Pancreas (tissue), 10 donors: Measurements from ENCODE around the gene CFAP74. TPM values are rescaled to one million over a fixed set of nuclear protein-coding genes. Genes with fewer than 3 reads are reported as not detected.
"Not testable (repeated sequence)": the region's sequence is repeated elsewhere in the genome, so short reads cannot be mapped to it uniquely, and the experiment has no call there.

Experiments
- ATAC-seq, 4 donors: fragments of 200-7000 bp; cut with Tn5 transposase; one replicate each; pipeline versions ENCODE4 v1.8.0 to v1.9.1; 2020; ENCODE audit warnings: mild to moderate bottlenecking in 4 of 4, moderate library complexity in 4 of 4
- DNase-seq, 6 donors: peaks; one replicate each; pipeline ENCODE4 v3.0.0-alpha.2; 2020
- FAIRE-seq: peaks from 2 replicates; lab custom pipeline; 2012; peaks lifted over from hg19 to GRCh38; lab: Jason Lieb, UNC
- H3K27ac ChIP-seq, 4 donors: fragments of 200-600 bp; sonication (generic); 1 replicate in 3 of 4; 2 replicates in 1 of 4; pipeline versions ENCODE4 v1.5.0 to v1.8.0; 2020
- H3K27me3 ChIP-seq, 4 donors: fragments of 200-600 bp; one replicate each; pipeline ENCODE4 v1.8.0; 2021
- H3K36me3 ChIP-seq, 3 donors: fragments of 200-600 bp; sonication (generic) in 1 of 3; one replicate each; pipeline versions ENCODE4 v1.5.0 to v1.8.0; 2020 to 2021
- H3K4me1 ChIP-seq, 3 donors: fragments of 200-600 bp; one replicate each; pipeline ENCODE4 v1.8.0; 2021
- H3K4me3 ChIP-seq, 4 donors: fragments of 200-600 bp; sonication (generic) in 2 of 4; one replicate each; pipeline versions ENCODE4 v1.5.0 to v1.8.0; 2020 to 2021
- H3K9me3 ChIP-seq, 4 donors: fragments of 200-600 bp; one replicate each; pipeline ENCODE4 v1.8.0; 2021
- WGBS, 2 donors: extraction: QIAGEN DNeasy Blood & Tissue Kit; methylation state at CpG; one replicate each; pipeline ENCODE4 v1.1.7; 2013; 5-methylcytosine and 5-hydroxymethylcytosine counted together
- intact Hi-C, 3 donors: fragments of 100-400 bp; cut with DNase I; formaldehyde crosslinking; loops; one replicate each; pipeline versions ENCODE4 v1.11.1 to v1.14.2; 2022
- polyA plus RNA-seq, 2 donors: library from polyadenylated mRNA; stranded (reverse); fragments of 200-250 nt; gene quantifications; one replicate each; pipeline ENCODE4 v1.2.3, GENCODE V29; 2013
- total RNA-seq, 6 donors: library from RNA; stranded (reverse); fragmentation: NEBNext Ultra II Directional in 4 of 6; extraction: Animal tissue kit (Norgen Biotek cat#: 25700) in 4 of 6; gene quantifications; one replicate each; pipeline versions ENCODE4 v1.2.1 to v1.2.4, GENCODE V29; 2021 to 2023
- TF ChIP-seq, protein P1 (sequence below), 4 donors: fragments of 200-600 bp; sonication (generic) in 3 of 4; IDR thresholded peaks; one replicate each; pipeline versions ENCODE4 v1.5.0 to v1.8.0; 2021; ENCODE audit warnings: antibody characterized with exemption in 4 of 4
- donor health status: healthy with polysubstance abuse.
- donor health status: DM: no; HTN: no; CAD: no; lungs with moderate emphysema.
- donor health status: DM: no; HTN: no; CAD: no.
- donor health status: control.
- donor health status: control.
- donor health status: Bipolar disorder and iron deficiency.
- donor health status: DM: yes; HTN: yes; CAD: no.
- donor health status: DM: no; HTN: no; CAD: no.
- donor health status: DM: no; HTN: no; CAD: no.
- donor health status: DM: yes; HTN: yes; CAD: no.

Gene CFAP74
- total and polyA plus RNA-seq, 8 donors = 0.08 to 0.16 TPM; not detected in 6

DNA sequence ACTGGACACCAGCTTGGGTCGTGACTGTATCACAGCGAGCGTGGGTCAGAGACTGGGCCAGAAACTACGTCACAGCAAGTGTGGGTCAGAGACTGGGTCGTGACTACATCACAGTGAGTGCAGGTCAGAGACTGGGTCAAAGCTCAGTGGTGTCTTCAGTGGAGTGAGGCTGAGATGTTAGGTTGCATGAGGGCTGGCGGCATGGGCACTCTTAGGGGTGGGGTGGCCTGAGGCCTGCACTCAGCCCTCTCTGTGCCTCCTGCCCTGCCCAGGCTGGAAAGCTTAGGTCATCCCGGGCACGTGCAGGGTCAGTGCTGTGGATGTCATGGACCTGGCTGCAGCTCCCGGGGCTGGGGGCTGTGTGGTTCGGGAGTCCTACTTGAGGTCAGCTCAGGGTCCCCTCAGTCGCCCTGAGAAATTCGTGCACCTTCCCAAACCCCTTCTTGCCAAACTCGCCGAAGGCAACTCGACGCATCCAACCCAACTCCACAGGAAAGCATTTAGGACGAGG, 19.0 kb downstream of the CFAP74 start:
- Histone ChIP-seq H3K9me3 (no peaks in the 10 kb centered on the region), H3K4me3 (no peak overlapping the region), H3K4me1 (no peaks in the 10 kb centered on the region), H3K27ac (no peak overlapping the region), H3K27me3 (peaks cover 0 to 11% (median 0%) of the 10 kb centered on the region in 4 donors), H3K36me3 (no peaks in the 10 kb centered on the region)
- 74 to 82% methylated on average over 17 of the region's 17 CpGs for WGBS, 2 donors
- no peak for FAIRE-seq
- DNase-seq = no peak
- TF ChIP-seq, protein P1, sequence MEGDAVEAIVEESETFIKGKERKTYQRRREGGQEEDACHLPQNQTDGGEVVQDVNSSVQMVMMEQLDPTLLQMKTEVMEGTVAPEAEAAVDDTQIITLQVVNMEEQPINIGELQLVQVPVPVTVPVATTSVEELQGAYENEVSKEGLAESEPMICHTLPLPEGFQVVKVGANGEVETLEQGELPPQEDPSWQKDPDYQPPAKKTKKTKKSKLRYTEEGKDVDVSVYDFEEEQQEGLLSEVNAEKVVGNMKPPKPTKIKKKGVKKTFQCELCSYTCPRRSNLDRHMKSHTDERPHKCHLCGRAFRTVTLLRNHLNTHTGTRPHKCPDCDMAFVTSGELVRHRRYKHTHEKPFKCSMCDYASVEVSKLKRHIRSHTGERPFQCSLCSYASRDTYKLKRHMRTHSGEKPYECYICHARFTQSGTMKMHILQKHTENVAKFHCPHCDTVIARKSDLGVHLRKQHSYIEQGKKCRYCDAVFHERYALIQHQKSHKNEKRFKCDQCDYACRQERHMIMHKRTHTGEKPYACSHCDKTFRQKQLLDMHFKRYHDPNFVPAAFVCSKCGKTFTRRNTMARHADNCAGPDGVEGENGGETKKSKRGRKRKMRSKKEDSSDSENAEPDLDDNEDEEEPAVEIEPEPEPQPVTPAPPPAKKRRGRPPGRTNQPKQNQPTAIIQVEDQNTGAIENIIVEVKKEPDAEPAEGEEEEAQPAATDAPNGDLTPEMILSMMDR (IDR thresholded peaks at IDR 0.05) = no peak
- intact Hi-C loops = no loop called here
- ATAC-seq = no peak

DNA sequence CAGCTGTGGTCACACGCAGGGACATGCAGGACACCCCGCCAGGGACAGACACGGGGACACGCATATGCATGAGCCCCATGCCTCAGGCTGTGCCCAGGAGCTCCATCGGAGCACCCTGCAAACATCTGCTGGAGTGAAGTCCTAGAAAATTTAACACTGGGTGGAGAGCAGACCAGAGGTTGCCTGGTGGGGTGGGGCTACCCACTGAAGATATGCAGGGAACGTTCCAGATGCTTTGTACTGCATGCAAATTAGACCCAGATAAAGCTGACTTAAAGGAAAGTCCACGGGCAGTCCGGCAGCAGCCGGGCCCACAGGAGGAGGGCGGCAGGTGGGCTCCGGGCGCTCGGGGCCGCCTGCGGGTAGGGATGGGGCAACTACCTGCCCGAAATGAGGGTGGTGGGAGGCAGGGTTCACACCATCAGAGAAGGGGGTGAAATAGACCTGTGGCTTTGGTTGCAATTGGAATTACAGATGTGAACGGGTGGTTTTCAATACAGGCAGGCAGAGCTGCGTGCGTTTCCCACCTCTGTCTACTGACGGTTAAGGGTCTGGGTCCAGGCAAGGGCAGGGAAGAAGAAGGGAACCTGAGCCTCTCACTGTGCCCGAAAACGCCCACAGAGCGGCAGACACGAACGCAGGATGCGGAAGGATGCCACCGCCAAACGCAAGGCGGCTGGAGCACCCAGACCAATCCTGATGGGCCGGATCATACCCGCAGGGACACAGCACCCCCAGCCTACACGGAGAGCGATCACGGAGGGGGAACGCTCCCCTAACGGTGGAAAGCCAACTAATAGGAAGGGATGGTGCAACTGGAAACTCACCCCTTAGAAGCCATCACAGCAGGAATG, 21.0 kb downstream of the CFAP74 start:
- no peak for DNase-seq
- intact Hi-C loops = no loop called here
- Histone ChIP-seq H3K9me3 (no peaks in the 10 kb centered on the region), H3K27me3 (peaks cover 0 to 7% (median 0%) of the 10 kb centered on the region in 4 donors), H3K4me1 (no peaks in the 10 kb centered on the region), H3K36me3 (no peaks in the 10 kb centered on the region), H3K4me3 (no peak overlapping the region), H3K27ac (no peak overlapping the region)
- no peak for ATAC-seq
- no peak for FAIRE-seq
- WGBS, 2 donors = 71 to 79% methylated on average over 36 of the region's 36 CpGs
- TF ChIP-seq, protein P1 (IDR thresholded peaks at IDR 0.05) = no peak

DNA sequence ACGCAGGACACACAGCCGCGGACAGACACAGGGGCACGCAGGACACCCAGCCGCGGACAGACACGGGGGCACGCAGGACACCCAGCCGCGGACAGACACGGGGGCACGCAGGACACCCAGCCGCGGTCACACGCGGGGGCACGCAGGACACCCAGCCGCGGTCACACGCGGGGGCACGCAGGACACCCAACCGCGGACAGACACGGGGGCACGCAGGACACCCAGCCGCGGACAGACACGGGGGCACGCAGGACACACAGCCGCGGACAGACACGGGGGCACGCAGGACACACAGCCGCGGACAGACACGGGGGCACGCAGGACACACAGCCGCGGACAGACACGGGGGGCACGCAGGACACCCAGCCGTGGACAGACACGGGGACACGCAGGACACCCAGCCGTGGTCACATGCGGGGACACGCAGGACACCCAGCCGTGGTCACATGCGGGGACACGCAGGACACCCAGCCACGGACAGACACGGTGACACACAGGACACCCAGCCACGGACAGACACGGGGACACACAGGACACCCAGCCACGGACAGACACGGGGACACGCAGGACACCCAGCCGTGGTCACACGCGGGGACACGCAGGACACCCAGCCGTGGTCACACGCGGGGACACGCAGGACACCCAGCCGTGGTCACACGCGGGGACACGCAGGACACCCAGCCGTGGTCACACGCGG, 21.8 kb downstream of the CFAP74 start:
- intact Hi-C loops, FAIRE-seq, H3K27ac ChIP-seq, ATAC-seq, H3K4me3 ChIP-seq, H3K27me3 ChIP-seq, H3K9me3 ChIP-seq, DNase-seq, H3K36me3 ChIP-seq, H3K4me1 ChIP-seq: not testable (repeated sequence)
- WGBS, 2 donors = 96 to 98% methylated on average over 56 to 72 of the region's 73 CpGs

DNA sequence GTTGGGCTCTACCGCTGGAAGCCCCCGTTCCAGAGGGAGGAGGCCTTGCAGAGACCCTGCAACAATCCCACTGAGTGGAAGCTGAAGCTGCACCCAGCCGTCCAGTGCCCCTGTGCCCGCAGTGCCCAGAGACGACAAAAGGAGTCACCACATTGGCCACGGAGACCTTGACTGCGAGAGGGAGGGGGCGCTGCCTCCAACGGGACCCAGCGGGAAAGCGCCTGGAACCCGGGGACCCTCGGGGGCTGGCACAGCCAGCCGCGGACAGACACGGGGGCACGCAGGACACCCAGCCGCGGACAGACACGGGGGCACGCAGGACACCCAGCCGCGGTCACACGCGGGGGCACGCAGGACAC, 22.5 kb downstream of the CFAP74 start:
- Histone ChIP-seq H3K36me3 (no peaks in the 10 kb centered on the region), H3K4me1 (no peaks in the 10 kb centered on the region), H3K9me3 (no peaks in the 10 kb centered on the region), H3K4me3 (no peak overlapping the region), H3K27ac (no peak overlapping the region), H3K27me3 (no peaks in the 10 kb centered on the region)
- TF ChIP-seq, protein P1 (IDR thresholded peaks at IDR 0.05) = no peak
- peak in 1 of 6 donors; percentile 51 for DNase-seq
- FAIRE-seq = no peak
- 86 to 92% methylated on average over 26 of the region's 26 CpGs for WGBS, 2 donors
- intact Hi-C loops = no loop called here
- no peak for ATAC-seq

DNA sequence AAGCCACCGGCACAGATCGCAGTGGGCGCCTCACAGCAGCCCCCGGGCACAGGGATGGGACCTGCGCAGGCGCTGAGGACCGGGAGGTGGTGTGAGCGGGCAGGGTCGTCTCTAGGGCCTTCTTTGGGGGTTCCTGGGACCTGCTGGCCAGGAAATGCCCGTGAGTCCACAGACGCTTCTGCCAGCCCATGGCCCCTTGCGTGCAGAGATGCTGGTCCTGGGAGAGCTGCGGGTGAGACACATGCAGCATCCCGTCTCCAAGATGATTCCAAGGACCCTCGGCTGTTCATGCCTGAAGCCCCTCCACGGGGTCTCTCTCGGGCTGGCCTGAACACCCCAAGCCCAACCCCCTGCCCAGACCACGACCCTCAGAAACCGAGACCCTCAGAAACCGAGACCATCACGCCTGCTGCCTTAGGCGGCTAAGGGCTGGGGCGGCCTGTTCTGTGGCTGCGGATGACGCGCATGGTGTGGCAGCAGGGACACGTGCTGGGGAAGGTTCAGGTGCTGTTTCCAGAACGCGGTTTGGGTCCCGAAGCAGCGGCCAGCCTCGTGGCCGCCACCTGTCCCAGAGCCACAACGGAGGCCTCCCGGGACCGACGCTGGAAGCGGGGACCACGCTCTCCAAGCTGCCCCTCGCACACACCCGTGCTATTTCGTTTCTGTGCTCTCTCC, 23.0 kb downstream of the CFAP74 start:
- Histone ChIP-seq H3K27ac (no peak overlapping the region), H3K9me3 (no peaks in the 10 kb centered on the region), H3K36me3 (no peaks in the 10 kb centered on the region), H3K4me3 (no peak overlapping the region), H3K4me1 (no peaks in the 10 kb centered on the region), H3K27me3 (no peaks in the 10 kb centered on the region)
- intact Hi-C loops = no loop called here
- DNase-seq = no peak
- ATAC-seq = no peak
- TF ChIP-seq, protein P1 (IDR thresholded peaks at IDR 0.05) = no peak
- no peak for FAIRE-seq
- 81 to 87% methylated on average over 41 to 42 of the region's 42 CpGs for WGBS, 2 donors
